Measurements from ENCODE around the gene TAF4B. TPM values are rescaled to one million over a fixed set of nuclear protein-coding genes. Genes with fewer than 3 reads are reported as not detected.
"Not testable (repeated sequence)": the region's sequence is repeated elsewhere in the genome, so short reads cannot be mapped to it uniquely, and the experiment has no call there.

TAF4B gene
- polyA plus RNA-seq, 1 donor from 2014 or later, result 18.0 TPM

- Mint-ChIP-seq H3K27me3 (peaks cover 1% of the 10 kb centered on the region), H3K4me3 (peak overlapping the region; percentile 67 to 96 (median 92)), H3K27ac (peak overlapping the region in 2 of 3 donors; percentile 95 to 99), H3K4me1 (peaks cover 19 to 34% (median 27%) of the 10 kb centered on the region in 3 donors), H3K9me3 (no peaks in the 10 kb centered on the region), H3K36me3 (peaks cover 1% of the 10 kb centered on the region)
These were observed 1.1 kb upstream of the TAF4B start for GRCh38 chr18:26225022-26225693.

- Mint-ChIP-seq H3K9me3 (no peaks in the 10 kb centered on the region), H3K4me1 (peaks cover 25 to 40% (median 32%) of the 10 kb centered on the region in 3 donors), H3K27me3 (peaks cover 1% of the 10 kb centered on the region), H3K27ac (peak overlapping the region; percentile 95 to 99 (median 98)), H3K4me3 (peak overlapping the region; percentile 88 to 99 (median 96)), H3K36me3 (peaks cover 1% of the 10 kb centered on the region)
These were observed 373 bp upstream of the TAF4B start for GRCh38 chr18:26225915-26226228.

- Mint-ChIP-seq H3K4me1 (peaks cover 25 to 40% (median 31%) of the 10 kb centered on the region in 3 donors), H3K27me3 (peaks cover 1% of the 10 kb centered on the region), H3K9me3 (no peaks in the 10 kb centered on the region), H3K27ac (peak overlapping the region; percentile 85 to 92 (median 89)), H3K4me3 (peak overlapping the region; percentile 96 to 99 (median 97)), H3K36me3 (peaks cover 1% of the 10 kb centered on the region)
These were observed 916 bp downstream of the TAF4B start for GRCh38 chr18:26227051-26227670.

GRCh38 chr18:26228562-26229260 is 2.5 kb downstream of the TAF4B start:
- Mint-ChIP-seq H3K36me3 (peaks cover 1% of the 10 kb centered on the region), H3K9me3 (no peaks in the 10 kb centered on the region), H3K4me3 (peak overlapping the region; percentile 75 to 97 (median 96)), H3K27me3 (peaks cover 1% of the 10 kb centered on the region), H3K27ac (peak overlapping the region in 1 of 3 donors; percentile 23), H3K4me1 (peaks cover 33 to 50% (median 41%) of the 10 kb centered on the region in 3 donors)

- Mint-ChIP-seq H3K4me3 (peak overlapping the region in 1 of 4 donors; percentile 54), H3K4me1 (peaks cover 38 to 53% (median 50%) of the 10 kb centered on the region in 3 donors), H3K9me3 (no peaks in the 10 kb centered on the region), H3K27ac (peak overlapping the region in 1 of 3 donors; percentile 67), H3K36me3 (peaks cover 1% of the 10 kb centered on the region), H3K27me3 (peaks cover 1% of the 10 kb centered on the region)
These were observed 4.3 kb downstream of the TAF4B start for GRCh38 chr18:26230497-26230896.

- Mint-ChIP-seq H3K27me3 (no peaks in the 10 kb centered on the region), H3K27ac (no peak overlapping the region), H3K4me3 (no peak overlapping the region)
These were observed 7.0 kb downstream of the TAF4B start for GRCh38 chr18:26233208-26233607.

GRCh38 chr18:26237363-26237762 is 11.1 kb downstream of the TAF4B start:
- not testable (repeated sequence) for H3K36me3 Mint-ChIP-seq, H3K4me3 Mint-ChIP-seq, H3K9me3 Mint-ChIP-seq, H3K27me3 Mint-ChIP-seq, H3K27ac Mint-ChIP-seq
- peaks cover 17 to 38% (median 24%) of the 10 kb centered on the region in 3 donors for H3K4me1 Mint-ChIP-seq

More at GRCh38 chr18:26233208-26233607, 7.0 kb downstream of the TAF4B start:
- Mint-ChIP-seq H3K9me3 (no peaks in the 10 kb centered on the region), H3K36me3 (no peaks in the 10 kb centered on the region), H3K4me1 (peaks cover 34 to 49% (median 40%) of the 10 kb centered on the region in 3 donors)

- not testable (repeated sequence) for H3K9me3 Mint-ChIP-seq, H3K4me3 Mint-ChIP-seq, H3K27me3 Mint-ChIP-seq, H3K36me3 Mint-ChIP-seq, H3K27ac Mint-ChIP-seq
- H3K4me1 Mint-ChIP-seq, result peaks cover 9 to 27% (median 18%) of the 10 kb centered on the region in 3 donors
These were observed 12.5 kb downstream of the TAF4B start for GRCh38 chr18:26238718-26239117.

GRCh38 chr18:26242392-26242791 is 16.1 kb downstream of the TAF4B start:
- Mint-ChIP-seq H3K4me1 (peaks cover 4 to 16% (median 10%) of the 10 kb centered on the region in 3 donors), H3K27ac (peak overlapping the region in 1 of 3 donors; percentile 39), H3K9me3 (peaks cover 1 to 16% (median 6%) of the 10 kb centered on the region in 3 donors)
- H3K4me3 Mint-ChIP-seq, H3K27me3 Mint-ChIP-seq, H3K36me3 Mint-ChIP-seq: not testable (repeated sequence)

GRCh38 chr18:26245434-26245833 is 19.2 kb downstream of the TAF4B start:
- Mint-ChIP-seq H3K9me3 (peaks cover 1 to 16% (median 6%) of the 10 kb centered on the region in 3 donors), H3K4me3 (peak overlapping the region in 1 of 4 donors; percentile 55), H3K4me1 (peaks cover 6 to 14% (median 8%) of the 10 kb centered on the region in 3 donors)
- not testable (repeated sequence) for H3K36me3 Mint-ChIP-seq, H3K27me3 Mint-ChIP-seq, H3K27ac Mint-ChIP-seq

- Mint-ChIP-seq H3K9me3 (no peaks in the 10 kb centered on the region), H3K27me3 (no peaks in the 10 kb centered on the region), H3K36me3 (no peaks in the 10 kb centered on the region), H3K27ac (no peak overlapping the region), H3K4me1 (peaks cover 30 to 39% (median 36%) of the 10 kb centered on the region in 3 donors), H3K4me3 (no peak overlapping the region)
These were observed 26.2 kb downstream of the TAF4B start for GRCh38 chr18:26252411-26252810.

GRCh38 chr18:26254808-26255207 is 28.6 kb downstream of the TAF4B start:
- H3K4me1 Mint-ChIP-seq, result peaks cover 32 to 40% (median 39%) of the 10 kb centered on the region in 3 donors
- H3K36me3 Mint-ChIP-seq, H3K9me3 Mint-ChIP-seq, H3K27ac Mint-ChIP-seq, H3K27me3 Mint-ChIP-seq: not testable (repeated sequence)
- peak overlapping the region in 1 of 4 donors; percentile 23 for H3K4me3 Mint-ChIP-seq

GRCh38 chr18:26255695-26256622 is 29.7 kb downstream of the TAF4B start:
- Mint-ChIP-seq H3K27me3 (no peaks in the 10 kb centered on the region), H3K27ac (peak overlapping the region in 1 of 3 donors; percentile 2), H3K4me1 (peaks cover 29 to 45% (median 43%) of the 10 kb centered on the region in 3 donors), H3K36me3 (no peaks in the 10 kb centered on the region), H3K9me3 (no peaks in the 10 kb centered on the region), H3K4me3 (peak overlapping the region in 3 of 4 donors; percentile 68 to 81 (median 80))

GRCh38 chr18:26258711-26259110 is 32.5 kb downstream of the TAF4B start:
- H3K4me3 Mint-ChIP-seq, result no peak overlapping the region
- H3K36me3 Mint-ChIP-seq, result no peaks in the 10 kb centered on the region
- peaks cover 23 to 35% (median 34%) of the 10 kb centered on the region in 3 donors for H3K4me1 Mint-ChIP-seq
- H3K27me3 Mint-ChIP-seq, result no peaks in the 10 kb centered on the region
- H3K9me3 Mint-ChIP-seq, result no peaks in the 10 kb centered on the region
- no peak overlapping the region for H3K27ac Mint-ChIP-seq
